MM.1S (cell line): Measurements from ENCODE around the gene CKLF.

Experiments
- DNase-seq: peaks from one replicate; pipeline ENCODE4 v3.0.0-alpha.2; 2015
- H2AFZ ChIP-seq: fragments of 300-600 bp; sonication (generic); 2 replicates; pipeline ENCODE4 v1.6.0; 2016; ENCODE audit warnings: antibody characterized with exemption, low read length
- H3F3A ChIP-seq: fragments of 300-600 bp; sonication (generic); 2 replicates; pipeline ENCODE4 v1.6.1; 2016; ENCODE audit warnings: mild to moderate bottlenecking, antibody characterized with exemption, low read length, moderate library complexity, mixed read lengths; ENCODE audit not compliant: insufficient read depth
- H3K27ac ChIP-seq: fragments of 300-600 bp; sonication (generic); 2 replicates; pipeline ENCODE4 v1.5.1; 2016; ENCODE audit warnings: mild to moderate bottlenecking, low read length
- H3K27me3 ChIP-seq: fragments of 300-600 bp; sonication (generic); replicated peaks from 2 replicates; pipeline ENCODE4 v1.6.0; 2016; ENCODE audit warnings: low read length; ENCODE audit not compliant: insufficient read depth
- H3K36me3 ChIP-seq: fragments of 300-600 bp; sonication (generic); replicated peaks from 2 replicates; pipeline ENCODE4 v1.6.1; 2016; ENCODE audit warnings: mild to moderate bottlenecking, low read length, mixed read lengths; ENCODE audit not compliant: insufficient read depth
- H3K4me1 ChIP-seq: fragments of 300-600 bp; sonication (generic); 2 replicates; pipeline ENCODE4 v1.6.1; 2016; ENCODE audit warnings: low read length, mixed read lengths
- H3K4me2 ChIP-seq: fragments of 300-600 bp; sonication (generic); 2 replicates; pipeline ENCODE4 v1.6.0; 2016; ENCODE audit warnings: low read depth, low read length
- H3K4me3 ChIP-seq: fragments of 300-600 bp; sonication (generic); 2 replicates; pipeline ENCODE4 v1.5.1; 2016; ENCODE audit warnings: low read length, mixed read lengths
- H3K79me2 ChIP-seq: fragments of 300-600 bp; sonication (generic); 2 replicates; pipeline ENCODE4 v1.6.1; 2016; ENCODE audit warnings: mixed run types, low read length, mixed read lengths
- H3K9ac ChIP-seq: fragments of 300-600 bp; sonication (generic); 2 replicates; pipeline ENCODE4 v1.6.1; 2016; ENCODE audit warnings: low read length, mixed read lengths
- H3K9me2 ChIP-seq: fragments of 300-600 bp; sonication (generic); replicated peaks from 2 replicates; pipeline ENCODE4 v1.6.1; 2016; ENCODE audit warnings: mild to moderate bottlenecking, low read length, mixed read lengths; ENCODE audit not compliant: insufficient read depth
- H3K9me3 ChIP-seq: fragments of 300-600 bp; sonication (generic); replicated peaks from 2 replicates; pipeline ENCODE4 v1.6.1; 2016; ENCODE audit warnings: mild to moderate bottlenecking, low read length, mixed read lengths; ENCODE audit not compliant: insufficient read depth
- H4K20me1 ChIP-seq: fragments of 300-600 bp; sonication (generic); 2 replicates; pipeline ENCODE4 v1.6.1; 2016; ENCODE audit warnings: mild to moderate bottlenecking, low read length, moderate library complexity, mixed read lengths; ENCODE audit not compliant: insufficient read depth
- EZH2 ChIP-seq: fragments of 300-600 bp; sonication (generic); optimal IDR thresholded peaks from 2 replicates; pipeline ENCODE3; 2017; ENCODE audit warnings: low read depth, mild to moderate bottlenecking, antibody characterized with exemption, low read length, mixed read lengths
- EZH2phosphoT487 ChIP-seq: fragments of 300-600 bp; sonication (generic); IDR thresholded peaks from 2 replicates; pipeline ENCODE4 v1.6.1; 2018; ENCODE audit warnings: antibody characterized with exemption, low read length
- TF ChIP-seq, protein P1 (sequence below): fragments of 300-600 bp; sonication (generic); IDR thresholded peaks from 2 replicates; pipeline ENCODE4 v1.5.1; 2016; ENCODE audit warnings: antibody characterized with exemption, low read length, mixed read lengths

The CKLF gene

DNA sequence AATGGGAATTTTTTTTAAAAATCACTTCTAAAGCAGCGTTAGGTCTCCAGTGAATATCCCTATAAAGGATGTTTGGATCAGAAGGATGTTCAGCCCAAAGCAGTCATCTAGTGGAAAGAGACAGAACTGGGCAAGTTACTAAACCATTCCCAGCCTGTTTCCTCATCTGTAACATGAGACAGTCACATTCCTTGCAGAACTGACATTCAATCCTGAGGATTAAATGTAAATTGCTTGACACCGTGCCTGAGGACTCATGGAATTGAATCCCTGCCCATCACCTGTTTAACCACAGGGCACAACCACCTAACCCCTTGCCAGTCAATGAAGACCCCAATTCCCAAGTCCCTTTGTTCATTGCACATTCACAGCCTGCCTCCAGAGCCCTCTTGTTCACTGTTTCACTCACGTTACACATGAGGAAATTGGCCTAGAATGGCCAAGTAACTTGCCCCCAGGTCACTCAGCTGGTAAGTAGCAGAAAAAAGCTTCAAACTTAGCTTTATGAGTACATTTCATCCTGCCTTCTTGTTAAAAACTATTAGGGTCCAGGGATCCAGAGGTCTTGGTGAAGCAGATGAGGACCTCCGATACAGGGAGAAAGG is 28.3 kb downstream of the CKLF start:
- Histone ChIP-seq H3K27me3 (no peaks in the 10 kb centered on the region), H3K4me1 (no peaks in the 10 kb centered on the region), H3K9me3 (no peaks in the 10 kb centered on the region), H3F3A (no peaks in the 10 kb centered on the region), H2AFZ (no peak overlapping the region), H3K79me2 (no peaks in the 10 kb centered on the region), H3K4me3 (no peak overlapping the region), H3K36me3 (no peaks in the 10 kb centered on the region), H3K9ac (no peak overlapping the region), H3K9me2 (no peaks in the 10 kb centered on the region), H4K20me1 (no peaks in the 10 kb centered on the region), H3K27ac (no peak overlapping the region), H3K4me2 (no peak overlapping the region)
- no peak for TF ChIP-seq EZH2
- TF ChIP-seq EZH2phosphoT487, result no peak
- TF ChIP-seq, protein P1, sequence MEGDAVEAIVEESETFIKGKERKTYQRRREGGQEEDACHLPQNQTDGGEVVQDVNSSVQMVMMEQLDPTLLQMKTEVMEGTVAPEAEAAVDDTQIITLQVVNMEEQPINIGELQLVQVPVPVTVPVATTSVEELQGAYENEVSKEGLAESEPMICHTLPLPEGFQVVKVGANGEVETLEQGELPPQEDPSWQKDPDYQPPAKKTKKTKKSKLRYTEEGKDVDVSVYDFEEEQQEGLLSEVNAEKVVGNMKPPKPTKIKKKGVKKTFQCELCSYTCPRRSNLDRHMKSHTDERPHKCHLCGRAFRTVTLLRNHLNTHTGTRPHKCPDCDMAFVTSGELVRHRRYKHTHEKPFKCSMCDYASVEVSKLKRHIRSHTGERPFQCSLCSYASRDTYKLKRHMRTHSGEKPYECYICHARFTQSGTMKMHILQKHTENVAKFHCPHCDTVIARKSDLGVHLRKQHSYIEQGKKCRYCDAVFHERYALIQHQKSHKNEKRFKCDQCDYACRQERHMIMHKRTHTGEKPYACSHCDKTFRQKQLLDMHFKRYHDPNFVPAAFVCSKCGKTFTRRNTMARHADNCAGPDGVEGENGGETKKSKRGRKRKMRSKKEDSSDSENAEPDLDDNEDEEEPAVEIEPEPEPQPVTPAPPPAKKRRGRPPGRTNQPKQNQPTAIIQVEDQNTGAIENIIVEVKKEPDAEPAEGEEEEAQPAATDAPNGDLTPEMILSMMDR, result no peak
- DNase-seq, result no peak

DNA sequence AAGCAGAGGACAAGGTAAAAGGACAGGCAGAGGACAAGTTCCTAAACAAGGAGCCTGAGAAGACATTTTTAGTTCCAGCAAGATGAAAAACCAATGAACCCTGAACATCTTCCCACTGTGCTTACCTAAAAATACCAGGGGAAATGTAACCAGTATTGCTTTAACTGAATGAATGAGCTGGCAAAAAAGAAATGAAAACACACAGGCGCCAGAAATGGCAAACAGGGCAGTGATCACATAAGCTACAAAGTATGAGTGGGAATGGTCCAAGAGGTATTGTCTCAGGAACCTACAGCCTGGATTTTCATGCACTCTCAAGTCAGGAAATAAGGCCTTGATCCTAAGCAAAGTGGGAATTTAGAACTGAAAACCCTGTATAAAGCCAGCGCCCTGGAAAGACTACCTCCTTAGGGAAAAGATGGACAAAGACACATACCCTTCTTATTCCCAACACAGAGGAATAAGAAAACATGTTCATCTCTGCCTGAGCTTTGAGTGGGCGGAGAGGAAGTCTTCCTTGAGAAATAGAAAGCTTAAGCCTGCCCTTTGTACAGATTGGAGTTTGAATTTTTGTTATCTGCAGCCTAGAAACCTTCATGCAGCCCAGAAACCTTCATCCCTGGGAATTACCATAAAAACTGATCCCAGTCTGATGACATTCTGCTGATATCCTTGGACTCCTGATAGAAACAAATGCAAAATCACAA is 29.0 kb downstream of the CKLF start:
- Histone ChIP-seq H3K27ac (no peak overlapping the region), H3K9ac (no peak overlapping the region), H3K4me3 (no peak overlapping the region), H2AFZ (no peak overlapping the region), H3F3A (no peaks in the 10 kb centered on the region), H3K4me1 (no peaks in the 10 kb centered on the region), H3K79me2 (no peaks in the 10 kb centered on the region), H3K9me2 (no peaks in the 10 kb centered on the region), H4K20me1 (no peaks in the 10 kb centered on the region), H3K4me2 (no peak overlapping the region), H3K27me3 (no peaks in the 10 kb centered on the region), H3K36me3 (no peaks in the 10 kb centered on the region), H3K9me3 (no peaks in the 10 kb centered on the region)
- TF ChIP-seq EZH2phosphoT487 (no peak), EZH2 (no peak)
- TF ChIP-seq, protein P1, result no peak
- DNase-seq, result no peak

GRCh38 chr16:66585481-66586239 is 33.3 kb downstream of the CKLF start:
- Histone ChIP-seq H3K79me2 (no peaks in the 10 kb centered on the region), H3K27ac (no peak overlapping the region), H4K20me1 (no peaks in the 10 kb centered on the region), H3K9me3 (no peaks in the 10 kb centered on the region), H3K4me1 (no peaks in the 10 kb centered on the region), H3K36me3 (no peaks in the 10 kb centered on the region), H3K4me3 (no peak overlapping the region), H2AFZ (no peak overlapping the region), H3K4me2 (no peak overlapping the region), H3K9ac (no peak overlapping the region), H3F3A (no peaks in the 10 kb centered on the region; the same call in 1 of the 2 replicates), H3K9me2 (no peaks in the 10 kb centered on the region), H3K27me3 (no peaks in the 10 kb centered on the region)
- TF ChIP-seq EZH2 (no peak), EZH2phosphoT487 (no peak)
- TF ChIP-seq, protein P1, result no peak
- no peak for DNase-seq
